Left lung (tissue), 10 donors: ENCODE measurements around the gene SLBP. TPM values are rescaled to one million over a fixed set of nuclear protein-coding genes. Genes with fewer than 3 reads are reported as not detected.
"Not testable (repeated sequence)": the region's sequence is repeated elsewhere in the genome, so short reads cannot be mapped to it uniquely, and the experiment has no call there.

Experiments used
- ATAC-seq: fragments of 200-7000 bp; cut with Tn5 transposase; one replicate; pipeline ENCODE4 v1.9.1; 2020; ENCODE audit warnings: moderate library complexity
- DNase-seq, 4 donors: peaks; one replicate each; pipeline ENCODE4 v3.0.0-alpha.2; 2013 to 2020
- H3K27ac ChIP-seq, 2 donors: fragments of 200-600 bp; sonication (generic) in 1 of 2; one replicate each; pipeline versions ENCODE4 v1.5.0 to v1.8.0; 2020 to 2021
- H3K27me3 ChIP-seq, 2 donors: fragments of 200-600 bp; sonication (generic) in 1 of 2; one replicate each; pipeline versions ENCODE4 v1.5.0 to v1.8.0; 2020 to 2021
- H3K36me3 ChIP-seq, 2 donors: fragments of 200-600 bp; sonication (generic) in 1 of 2; one replicate each; pipeline versions ENCODE4 v1.5.0 to v1.8.0; 2020 to 2021
- H3K4me1 ChIP-seq, 2 donors: fragments of 200-600 bp; one replicate each; pipeline ENCODE4 v1.8.0; 2021
- H3K4me3 ChIP-seq, 2 donors: fragments of 200-600 bp; sonication (generic) in 1 of 2; one replicate each; pipeline versions ENCODE4 v1.5.0 to v1.8.0; 2020 to 2021; ENCODE audit warnings: mild to moderate bottlenecking in 1 of 2
- H3K9me3 ChIP-seq, 2 donors: fragments of 200-600 bp; sonication (generic) in 1 of 2; one replicate each; pipeline versions ENCODE4 v1.5.0 to v1.8.0; 2020 to 2021
- intact Hi-C, 2 donors: fragments of 100-400 bp; cut with DNase I; formaldehyde crosslinking; loops; one replicate each; pipeline versions ENCODE4 v1.11.2 to v1.14.2; 2022
- polyA plus RNA-seq, 6 donors: library from polyadenylated mRNA; unstranded; fragments of 120-200 nt; gene quantifications; one replicate each; pipeline ENCODE4 v1.2.1, GENCODE V29; 2013; ENCODE audit not compliant: insufficient read length in 6 of 6
- total RNA-seq, 2 donors: library from RNA; stranded (reverse); fragmentation: NEBNext Ultra II Directional; extraction: Animal tissue kit (Norgen Biotek cat#: 25700); gene quantifications; one replicate each; pipeline ENCODE4 v1.2.1, GENCODE V29; 2021
- TF ChIP-seq, protein P1 (sequence below), 2 donors: fragments of 200-600 bp; sonication (generic) in 1 of 2; IDR thresholded peaks; one replicate each; pipeline versions ENCODE4 v1.5.0 to v1.8.0; 2021; ENCODE audit warnings: antibody characterized with exemption in 2 of 2
- donor health status: DM: no; HTN: yes; CAD: no.
- donor health status: DM: no; HTN: no; CAD: no.

SLBP gene
- total and polyA plus RNA-seq, 8 donors, result 39.1 to 73.0 (median 60.0) TPM

DNA sequence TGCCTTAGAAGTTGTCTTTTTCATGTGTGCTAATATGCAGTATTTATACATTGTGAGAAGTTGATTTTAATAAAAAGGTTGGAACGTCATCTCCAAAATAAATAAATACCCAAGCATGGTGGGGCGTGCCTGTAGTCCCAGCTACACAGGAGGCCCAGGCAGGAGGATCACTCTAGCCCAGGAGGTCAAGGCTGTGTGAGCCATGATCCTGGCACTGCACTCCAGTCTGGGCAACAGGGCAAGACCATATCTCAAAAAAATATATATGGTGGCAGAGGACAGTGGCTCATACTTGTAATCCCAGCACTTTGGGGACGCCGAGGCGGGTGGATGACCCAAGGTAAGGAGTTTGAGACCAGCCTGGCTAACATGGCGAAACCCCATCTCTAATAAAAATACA lies 6.4 kb downstream of the SLBP start:
- Histone ChIP-seq H3K27me3 (no peaks in the 10 kb centered on the region), H3K4me1 (peaks cover 10 to 40% of the 10 kb centered on the region in 2 donors), H3K36me3 (peaks cover 5 to 62% of the 10 kb centered on the region in 2 donors), H3K9me3 (no peaks in the 10 kb centered on the region), H3K27ac (no peak overlapping the region), H3K4me3 (no peak overlapping the region)
- TF ChIP-seq, protein P1, sequence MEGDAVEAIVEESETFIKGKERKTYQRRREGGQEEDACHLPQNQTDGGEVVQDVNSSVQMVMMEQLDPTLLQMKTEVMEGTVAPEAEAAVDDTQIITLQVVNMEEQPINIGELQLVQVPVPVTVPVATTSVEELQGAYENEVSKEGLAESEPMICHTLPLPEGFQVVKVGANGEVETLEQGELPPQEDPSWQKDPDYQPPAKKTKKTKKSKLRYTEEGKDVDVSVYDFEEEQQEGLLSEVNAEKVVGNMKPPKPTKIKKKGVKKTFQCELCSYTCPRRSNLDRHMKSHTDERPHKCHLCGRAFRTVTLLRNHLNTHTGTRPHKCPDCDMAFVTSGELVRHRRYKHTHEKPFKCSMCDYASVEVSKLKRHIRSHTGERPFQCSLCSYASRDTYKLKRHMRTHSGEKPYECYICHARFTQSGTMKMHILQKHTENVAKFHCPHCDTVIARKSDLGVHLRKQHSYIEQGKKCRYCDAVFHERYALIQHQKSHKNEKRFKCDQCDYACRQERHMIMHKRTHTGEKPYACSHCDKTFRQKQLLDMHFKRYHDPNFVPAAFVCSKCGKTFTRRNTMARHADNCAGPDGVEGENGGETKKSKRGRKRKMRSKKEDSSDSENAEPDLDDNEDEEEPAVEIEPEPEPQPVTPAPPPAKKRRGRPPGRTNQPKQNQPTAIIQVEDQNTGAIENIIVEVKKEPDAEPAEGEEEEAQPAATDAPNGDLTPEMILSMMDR (IDR thresholded peaks at IDR 0.05), result no peak
- ATAC-seq (no peak), DNase-seq (no peak)
- intact Hi-C loops, result no loop called here

GRCh38 chr4:1703867-1704266 lies 8.3 kb downstream of the SLBP start:
- DNase-seq (no peak), ATAC-seq (no peak)
- intact Hi-C loops, result no loop called here
- H3K36me3 ChIP-seq, result peaks cover 5 to 71% of the 10 kb centered on the region in 2 donors
- TF ChIP-seq, protein P1 (IDR thresholded peaks at IDR 0.05), result no peak
- H3K4me1 ChIP-seq, result peaks cover 2 to 28% of the 10 kb centered on the region in 2 donors
- no peaks in the 10 kb centered on the region for H3K9me3 ChIP-seq
- no peak overlapping the region for H3K4me3 ChIP-seq
- no peaks in the 10 kb centered on the region for H3K27me3 ChIP-seq
- H3K27ac ChIP-seq, result no peak overlapping the region

DNA sequence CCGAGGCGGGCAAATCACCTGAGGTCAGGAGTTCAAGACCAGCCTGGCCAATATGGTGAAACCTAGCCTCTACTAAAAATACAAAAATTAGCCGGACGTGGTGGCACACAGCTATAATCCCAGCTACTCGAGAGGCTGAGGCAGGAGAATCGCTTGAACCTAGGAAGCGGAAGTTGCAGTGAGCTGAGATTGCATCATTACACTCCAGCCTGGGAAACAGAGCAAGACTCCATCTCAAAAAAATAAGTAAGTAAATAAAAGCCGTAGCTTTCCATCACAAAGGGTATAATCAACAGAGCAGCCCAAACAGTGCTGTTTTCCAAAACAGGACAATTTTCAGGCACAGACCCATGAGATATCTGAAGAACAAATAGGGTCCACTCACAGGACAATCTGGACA lies 10.4 kb downstream of the SLBP start:
- DNase-seq, H3K27me3 ChIP-seq, H3K4me3 ChIP-seq, H3K9me3 ChIP-seq, ATAC-seq, intact Hi-C loops: not testable (repeated sequence)
- Histone ChIP-seq H3K4me1 (peaks cover 0 to 23% of the 10 kb centered on the region in 2 donors), H3K27ac (peak overlapping the region in 1 of 2 donors; percentile 48), H3K36me3 (peaks cover 5 to 89% of the 10 kb centered on the region in 2 donors)

- Histone ChIP-seq H3K4me3 (no peak overlapping the region), H3K9me3 (no peaks in the 10 kb centered on the region), H3K27ac (no peak overlapping the region), H3K36me3 (peaks cover 0 to 95% of the 10 kb centered on the region in 2 donors), H3K4me1 (peaks cover 0 to 19% of the 10 kb centered on the region in 2 donors), H3K27me3 (no peaks in the 10 kb centered on the region)
- TF ChIP-seq, protein P1 (IDR thresholded peaks at IDR 0.05), result no peak
- intact Hi-C loops, result no loop called here
- DNase-seq, result no peak
- no peak for ATAC-seq
Observed at GRCh38 chr4:1695913-1696312, 16.2 kb downstream of the SLBP start.

DNA sequence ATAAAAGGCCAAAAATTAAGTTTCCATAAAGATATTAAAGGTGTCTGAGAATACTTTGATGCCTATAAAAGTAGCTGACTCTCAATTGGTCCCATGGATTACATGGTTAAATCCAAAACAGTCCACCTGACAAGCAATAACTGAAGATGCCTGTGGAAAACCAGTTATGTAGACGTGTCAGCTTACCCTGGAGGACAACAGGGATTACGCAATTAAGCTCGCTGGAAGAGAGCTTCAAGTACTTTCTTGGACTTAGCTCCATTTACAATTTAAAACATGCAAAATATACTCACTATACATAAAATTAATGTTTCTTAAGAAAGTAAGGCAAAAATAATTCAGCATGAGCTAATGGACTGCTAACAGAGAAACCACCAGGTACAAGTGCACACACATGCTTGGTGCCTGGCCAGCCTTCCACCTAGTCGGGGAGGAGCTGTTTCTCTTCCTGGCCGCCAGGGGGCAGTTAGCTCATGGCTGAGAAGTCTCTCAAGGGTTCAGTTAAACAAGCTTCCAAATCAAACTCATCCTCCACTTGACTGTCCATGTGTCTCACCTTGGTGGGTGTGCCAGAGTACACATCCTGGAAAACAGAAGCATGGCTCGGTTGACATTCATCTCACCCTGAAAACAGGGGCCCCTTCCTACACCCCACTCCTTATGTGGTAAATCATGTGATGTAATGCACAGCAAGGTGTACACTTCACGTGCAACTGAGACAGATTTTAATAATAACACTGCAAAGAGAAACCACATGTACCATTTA lies 18.8 kb downstream of the SLBP start:
- Histone ChIP-seq H3K4me1 (peaks cover 0 to 12% of the 10 kb centered on the region in 2 donors), H3K9me3 (no peaks in the 10 kb centered on the region), H3K36me3 (peaks cover 0 to 83% of the 10 kb centered on the region in 2 donors), H3K27ac (no peak overlapping the region), H3K27me3 (no peaks in the 10 kb centered on the region), H3K4me3 (no peak overlapping the region)
- DNase-seq (peak; percentile 53 to 91 (median 80)), ATAC-seq (peak; percentile 95)
- intact Hi-C loops, result loop anchor here in 1 of 2 donors (5.0 kb wide), 1 partner anchor 34 kb away; no protein-coding TSS in a partner anchor
- TF ChIP-seq, protein P1 (IDR thresholded peaks at IDR 0.05), result peak; percentile 89 to 98
